ENCODE results near the gene ACVR1C.
"Not testable (repeated sequence)": the region's sequence is repeated elsewhere in the genome, so short reads cannot be mapped to it uniquely, and the experiment has no call there.

The ACVR1C gene

DNA sequence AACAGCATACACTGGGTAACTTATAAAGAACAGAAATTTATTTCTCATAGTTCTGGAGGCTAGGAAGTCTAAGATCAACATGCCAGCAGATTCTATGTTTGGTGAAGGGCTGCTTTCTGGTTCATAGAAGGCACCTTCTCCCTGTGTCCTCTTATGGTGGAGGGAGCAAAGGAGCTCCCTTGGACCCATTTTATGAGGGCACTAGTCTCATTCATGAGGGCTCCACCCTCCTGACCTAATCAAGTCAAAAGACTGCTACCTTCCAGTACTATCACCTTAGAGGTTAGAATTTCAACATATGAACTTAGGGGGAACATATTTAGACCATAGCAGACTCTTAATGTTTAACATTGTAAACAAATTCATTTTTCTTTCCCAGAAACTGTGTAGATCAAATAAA, 54.5 kb downstream of the ACVR1C start:
- DNase-seq: no peak

DNA sequence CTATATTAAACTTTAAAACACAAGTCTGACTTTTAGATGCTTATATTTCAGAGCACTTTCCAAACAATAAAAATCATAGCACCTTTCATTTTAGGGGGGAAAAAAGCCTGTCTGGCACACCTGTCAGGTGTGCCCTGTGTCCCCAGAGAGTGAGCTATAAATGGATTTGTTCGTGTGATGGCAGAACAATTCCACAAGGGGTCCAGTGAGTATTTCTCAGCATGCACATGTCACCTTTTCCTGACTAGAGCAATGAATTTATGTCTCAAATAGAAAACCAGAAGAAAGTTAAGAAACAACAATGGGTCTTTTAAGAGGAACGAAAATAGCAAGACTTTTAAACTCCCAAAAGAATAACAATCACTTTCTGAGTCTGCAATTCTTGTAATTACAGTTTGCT, 55.9 kb downstream of the ACVR1C start:
- no peak for DNase-seq

GRCh38 chr2:157566623-157567022, 62.0 kb downstream of the ACVR1C start:
- not testable (repeated sequence) for DNase-seq

- not testable (repeated sequence) for DNase-seq
Observed at GRCh38 chr2:157566113-157566512, 62.6 kb downstream of the ACVR1C start.

DNA sequence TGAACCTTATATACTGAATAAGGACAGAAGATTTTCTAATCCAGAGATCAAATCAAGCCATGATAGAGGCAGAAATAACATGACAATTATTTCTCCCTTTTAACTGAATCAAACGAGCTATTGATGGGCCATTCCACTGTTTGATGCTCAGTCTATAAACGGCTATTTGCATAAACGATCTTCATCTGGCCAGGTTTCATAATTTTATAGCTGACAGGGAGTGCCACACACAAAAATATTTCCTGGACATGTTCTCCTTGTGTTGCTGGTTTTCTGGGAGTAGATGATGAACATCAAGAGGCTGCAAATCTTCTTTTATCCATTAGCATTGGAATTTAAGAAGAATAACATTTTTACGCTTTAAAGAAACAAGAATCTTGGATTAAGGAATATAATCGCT, 63.1 kb downstream of the ACVR1C start:
- no peak for DNase-seq

DNA sequence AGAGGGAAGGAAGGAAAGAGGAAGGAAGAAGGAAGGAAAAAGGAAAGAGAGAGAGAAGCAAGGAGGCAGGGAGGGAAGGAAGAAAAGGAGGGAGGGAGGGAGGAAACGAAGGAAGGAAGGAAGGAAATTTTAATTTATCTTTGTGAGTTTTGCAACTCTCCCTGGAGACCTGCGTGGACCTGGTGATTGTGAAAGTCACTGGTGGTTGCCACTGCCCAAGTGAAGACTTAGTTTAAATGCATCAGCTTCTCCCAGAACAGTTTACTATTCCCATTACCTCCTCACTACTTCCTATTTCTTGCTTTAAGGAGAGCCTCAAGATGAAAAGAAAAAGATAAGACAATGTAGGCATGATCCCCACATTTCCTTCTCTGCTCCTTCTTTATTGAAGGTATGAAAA, 68.8 kb downstream of the ACVR1C start:
- no peak for DNase-seq

DNA sequence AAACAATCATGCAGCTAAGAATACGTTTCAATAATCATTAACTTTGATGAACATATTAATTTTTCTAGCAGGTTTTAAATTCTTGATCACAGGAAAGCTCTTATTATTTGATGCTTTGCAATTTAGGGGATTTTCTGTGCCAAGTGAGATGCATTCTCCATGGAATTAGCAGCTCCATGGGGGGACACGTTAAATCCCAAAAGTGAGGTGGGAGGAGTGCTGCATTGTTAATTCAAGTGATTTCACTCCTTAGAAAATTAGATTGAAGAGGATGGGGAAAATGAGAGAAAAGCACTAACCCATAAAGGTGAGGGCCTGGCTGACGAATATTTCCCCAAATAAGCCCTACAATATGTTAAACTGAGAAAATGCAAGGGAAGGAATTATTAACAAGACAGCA, 69.2 kb downstream of the ACVR1C start:
- DNase-seq: no peak

- DNase-seq: no peak
Observed at GRCh38 chr2:157559061-157559460, 69.6 kb downstream of the ACVR1C start.

DNA sequence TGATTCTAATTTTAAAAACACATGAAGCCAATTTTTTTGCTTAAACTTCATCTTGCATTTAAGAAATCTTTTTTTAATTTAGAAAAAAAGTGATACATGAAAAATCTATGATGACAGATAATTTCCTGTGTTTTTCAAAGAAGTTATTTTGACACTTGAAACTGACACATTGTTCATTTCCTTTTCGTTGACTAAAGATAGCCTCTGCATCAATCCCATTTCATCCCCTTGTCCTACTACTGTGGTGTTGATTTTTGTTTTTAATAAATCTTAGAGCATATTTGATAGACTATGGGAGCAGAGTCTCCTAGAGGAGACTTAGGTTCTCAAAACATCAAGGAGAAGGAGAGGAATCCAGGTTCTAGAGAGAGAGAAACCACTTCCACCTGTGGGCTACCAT, 70.9 kb downstream of the ACVR1C start:
- DNase-seq: no peak

DNA sequence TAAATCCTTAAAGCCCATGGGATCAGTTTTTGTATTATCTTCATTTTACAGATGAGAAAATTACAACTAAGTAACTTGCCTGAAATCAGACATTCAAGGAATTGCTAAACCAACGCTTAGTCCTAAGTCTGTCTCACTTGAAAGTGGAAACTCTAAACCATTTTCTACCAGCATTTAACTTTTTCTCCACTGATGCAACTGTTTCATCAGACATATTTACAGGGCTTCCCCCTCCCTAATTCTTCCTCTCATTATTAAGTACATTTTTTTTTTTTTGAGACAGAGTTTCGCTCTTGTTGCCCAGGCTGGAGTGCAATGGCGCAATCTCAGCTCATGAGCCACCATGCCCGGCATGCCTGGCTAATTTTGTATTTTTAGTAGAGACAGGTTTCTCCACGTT, 88.6 kb downstream of the ACVR1C start:
- DNase-seq: no peak

DNA sequence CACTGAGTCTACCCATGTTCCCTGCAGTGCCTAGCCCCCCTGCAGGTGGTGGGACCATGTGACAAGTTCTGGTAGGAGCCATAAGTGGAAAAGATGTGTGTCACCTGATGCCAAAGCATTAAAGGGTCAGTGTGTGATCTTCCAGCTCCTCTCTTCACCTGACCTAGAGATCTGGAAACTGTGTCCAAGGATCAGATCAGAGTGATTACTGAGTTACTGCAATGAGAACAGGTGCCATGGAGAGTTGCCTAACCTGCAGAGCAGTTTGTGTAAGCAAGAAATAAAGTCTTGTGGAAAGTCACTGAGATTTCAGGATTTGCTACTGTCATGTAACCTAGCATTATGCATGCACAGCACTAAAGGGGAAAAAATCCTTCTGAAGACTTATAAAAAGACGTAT, 90.6 kb downstream of the ACVR1C start:
- DNase-seq: no peak

DNA sequence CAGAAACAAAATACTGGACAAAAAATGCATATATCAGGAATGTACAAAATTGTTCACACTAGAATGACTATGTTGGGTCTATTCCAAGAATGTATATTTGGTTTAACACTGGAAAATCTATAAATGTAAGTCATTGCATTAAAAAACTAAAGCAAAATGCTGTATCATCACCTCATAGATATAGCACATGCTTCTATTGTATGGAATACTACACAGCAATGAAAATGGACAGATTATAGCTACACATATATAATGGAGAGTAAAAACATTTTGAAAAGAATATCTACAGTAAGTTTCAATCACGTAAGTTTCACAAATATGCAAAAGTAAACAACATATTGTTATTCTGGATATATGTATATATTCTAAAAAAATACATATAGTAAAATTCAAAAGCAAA, 91.8 kb downstream of the ACVR1C start:
- no peak for DNase-seq

DNA sequence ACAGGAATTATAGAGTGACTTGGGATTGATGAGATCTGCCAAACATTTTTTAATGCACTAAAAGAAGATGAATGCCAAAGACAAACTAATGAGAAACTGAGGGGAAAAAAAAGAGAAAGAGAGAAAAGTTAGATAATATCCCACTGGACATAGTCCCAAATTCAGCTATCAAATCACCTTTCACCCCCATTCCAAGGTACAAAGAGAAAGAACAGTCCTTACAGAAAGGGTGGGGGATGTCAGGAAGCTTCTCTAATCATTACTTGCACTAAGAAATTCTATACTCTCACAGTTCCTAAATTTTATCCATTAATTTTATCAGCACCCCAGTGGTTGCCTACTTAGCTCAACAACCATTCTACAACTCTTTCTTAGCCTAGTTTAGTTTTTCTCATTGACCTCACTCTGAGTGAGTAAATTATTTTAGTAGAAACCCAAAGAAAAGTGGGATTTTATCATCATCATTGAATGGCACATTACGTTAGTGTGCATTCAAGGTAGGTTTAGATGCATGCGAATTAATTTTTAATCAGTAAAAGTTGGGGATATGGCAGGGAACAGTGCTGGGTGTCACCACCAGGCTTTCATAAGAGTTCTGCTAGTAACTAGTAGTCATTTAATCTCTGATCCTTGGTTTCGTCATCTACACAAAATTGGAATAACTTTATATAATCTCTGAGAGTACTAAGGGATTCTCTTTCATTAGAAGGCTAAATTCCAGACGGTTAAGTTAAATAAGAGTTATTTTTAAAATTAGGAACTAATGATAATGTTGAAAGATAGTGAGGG, 99.5 kb downstream of the ACVR1C start:
- DNase-seq: no peak

DNA sequence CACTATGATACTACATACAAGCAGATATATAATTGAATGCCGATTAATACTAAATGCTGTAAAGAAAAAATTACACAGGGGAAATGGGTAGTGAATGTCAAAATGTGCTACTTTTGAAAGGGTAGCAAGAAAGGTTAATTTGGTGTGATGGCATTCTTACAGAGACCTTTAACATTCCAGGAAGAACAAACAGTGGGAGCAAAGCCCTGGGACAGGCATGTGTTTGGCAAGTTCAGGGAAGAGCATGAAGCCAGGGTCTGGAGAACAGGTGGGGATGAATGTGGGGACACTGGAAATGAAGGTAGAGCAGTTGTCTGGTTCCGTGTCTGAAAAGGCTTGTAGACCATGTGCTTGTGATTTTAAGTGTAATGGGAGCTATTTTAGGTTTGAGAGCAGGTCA, 102.6 kb downstream of the ACVR1C start:
- no peak for DNase-seq

- DNase-seq: no peak
Observed at GRCh38 chr2:157523270-157524247, 105.1 kb downstream of the ACVR1C start.

- not testable (repeated sequence) for DNase-seq
Observed at GRCh38 chr2:157514966-157515365, 113.7 kb downstream of the ACVR1C start.

DNA sequence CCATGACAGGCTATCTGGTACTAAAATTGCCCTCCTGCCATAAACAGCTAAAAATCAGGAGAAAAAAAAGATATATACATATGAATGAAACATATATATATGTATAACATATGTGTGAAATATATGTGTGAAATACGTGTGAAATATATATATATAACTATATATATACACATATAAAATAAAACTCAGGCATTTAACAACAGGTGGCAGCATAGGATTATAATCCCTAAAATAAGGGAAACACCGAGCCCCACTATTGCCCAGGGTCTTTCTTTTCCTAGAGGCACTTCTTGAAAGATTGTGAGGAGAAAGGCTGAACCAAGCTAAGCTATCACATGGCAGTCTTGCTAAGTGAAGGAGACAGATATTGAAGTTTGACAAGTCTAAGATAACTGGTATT, 118.9 kb downstream of the ACVR1C start:
- DNase-seq: peak in 1 of 56 donors; percentile 9

DNA sequence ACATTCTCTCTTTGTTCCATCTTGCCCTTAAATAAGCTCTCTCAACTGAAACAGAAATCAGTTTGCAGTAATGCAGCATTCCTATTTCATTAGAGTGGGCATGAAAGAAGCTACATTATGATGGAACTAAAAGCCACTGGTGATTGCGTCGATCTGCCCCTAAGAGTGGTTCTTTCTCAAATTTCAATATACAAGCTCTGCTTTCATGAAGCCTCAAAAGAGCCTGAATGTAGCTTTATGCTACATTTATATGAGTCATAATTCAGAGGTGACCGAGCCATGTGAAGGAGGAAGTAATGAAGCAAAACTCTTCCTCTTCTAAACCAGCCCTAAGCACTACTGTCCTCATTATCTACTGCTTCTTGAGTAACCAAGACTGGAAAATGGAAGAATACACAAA, 120.0 kb downstream of the ACVR1C start:
- DNase-seq: no peak

DNA sequence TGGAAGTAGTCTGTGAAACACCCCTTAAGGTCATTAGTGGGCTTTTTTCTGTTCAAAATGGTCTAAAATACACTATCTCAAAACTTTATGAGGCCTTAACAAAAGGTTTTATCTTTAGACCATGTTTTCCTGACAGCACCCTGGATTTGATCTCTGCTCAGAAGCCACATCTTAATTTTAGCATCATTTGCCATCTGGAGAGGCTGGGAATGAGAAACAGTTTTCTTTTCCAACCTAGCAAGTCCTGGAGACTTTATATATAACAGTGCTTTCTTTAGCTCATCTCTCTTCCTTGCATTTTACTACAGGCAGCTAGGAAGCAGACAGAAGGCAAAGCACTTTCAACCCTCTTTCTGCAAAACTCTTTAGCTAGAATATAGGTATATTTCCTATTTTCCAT, 122.1 kb downstream of the ACVR1C start:
- DNase-seq: no peak

DNA sequence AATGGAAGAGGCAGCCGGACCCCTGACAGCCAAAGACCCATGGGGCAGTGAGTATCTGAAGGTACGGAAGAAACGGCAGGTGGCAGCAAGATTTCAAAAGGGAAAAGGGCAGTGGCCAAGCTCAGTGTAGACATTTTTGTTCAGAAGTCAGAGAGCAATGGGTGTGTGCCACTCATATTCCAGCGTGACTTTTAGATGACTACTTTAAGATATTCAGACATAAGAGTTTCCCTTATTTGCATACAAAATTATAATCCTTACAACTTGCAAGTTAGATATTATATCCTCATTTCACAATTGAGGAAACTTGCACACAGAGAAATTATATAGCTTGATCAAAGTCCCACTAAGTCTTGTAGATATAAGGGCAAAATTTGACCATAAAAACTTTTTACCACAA, 124.0 kb downstream of the ACVR1C start:
- no peak for DNase-seq

GRCh38 chr2:157501026-157501425, 127.6 kb downstream of the ACVR1C start:
- DNase-seq: no peak

DNA sequence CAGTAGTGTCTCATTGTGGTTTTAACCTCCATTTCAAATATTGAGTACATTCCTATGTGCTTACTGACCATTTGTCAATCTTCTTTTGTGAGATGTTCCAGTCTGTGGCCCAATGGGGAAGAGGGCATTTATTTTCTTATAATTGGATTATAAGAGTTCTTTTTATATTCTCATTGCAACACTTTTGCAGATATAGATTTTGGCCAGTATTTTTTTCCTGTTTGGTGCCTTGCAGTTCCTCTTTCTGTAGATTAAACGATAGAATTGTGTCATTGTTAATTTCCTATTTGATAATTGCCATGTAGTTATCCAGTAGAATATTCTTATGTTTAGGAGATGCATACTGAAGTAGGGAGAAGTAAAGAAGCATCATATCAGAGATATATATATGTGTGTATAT, 128.3 kb downstream of the ACVR1C start:
- no peak for DNase-seq

DNA sequence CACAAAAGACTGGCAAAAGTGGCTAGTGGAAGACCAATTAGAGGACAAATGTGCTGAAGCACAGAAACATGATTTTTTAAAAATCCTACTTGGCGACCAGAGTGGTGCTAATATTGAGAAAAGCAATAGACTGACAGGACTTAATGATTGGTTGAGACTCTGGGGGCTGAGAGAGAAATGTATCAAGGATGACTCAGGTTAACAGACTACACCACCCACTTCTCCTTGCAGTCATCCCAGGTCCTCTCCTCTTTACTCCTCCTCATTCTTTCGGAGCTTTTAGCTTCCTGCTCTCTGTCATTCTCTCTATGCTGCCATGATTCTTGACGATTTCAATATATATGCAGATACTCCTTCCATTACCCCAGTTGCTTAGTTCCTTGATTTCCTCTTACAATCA, 130.2 kb downstream of the ACVR1C start:
- DNase-seq: peak in 1 of 56 donors; percentile 0
